Common myeloid progenitor, CD34-positive (primary cell): ENCODE data around the gene SYNJ2.

ENCODE experiments used
- CTCF ChIA-PET: fragments of 350-600 bp; sonication (Branson Sonifier 250); formaldehyde crosslinking; loops from one replicate; lab custom pipeline; 2021; ENCODE audit warnings: antibody characterized with exemption; lab: Charles Lee
- POLR2A ChIA-PET: fragments of 350-600 bp; sonication (Branson Sonifier 250); formaldehyde crosslinking; loops from one replicate; lab custom pipeline; 2021; ENCODE audit warnings: antibody characterized with exemption; lab: Charles Lee
- DNase-seq, 3 donors: peaks; one replicate each; pipeline versions ENCODE4 v3.0.0 to v3.0.0-alpha.2; 2013
- H3K27ac ChIP-seq, 2 experiments: 1 replicate in 1 of 2; 2 replicates in 1 of 2; pipeline ENCODE4 v1.7.0; 2013; ENCODE audit warnings: inconsistent platforms in 2 of 2, low read length in 2 of 2, mild to moderate bottlenecking in 2 of 2, low read depth in 1 of 2, moderate library complexity in 1 of 2; ENCODE audit not compliant: severe bottlenecking in 2 of 2, insufficient read depth in 1 of 2, poor library complexity in 1 of 2
- H3K27me3 ChIP-seq, 5 experiments: replicated peaks in 2 of 5; 1 replicate in 3 of 5; 2 replicates in 2 of 5; pipeline versions ENCODE4 v1.6.1 to v1.7.0; 2013; ENCODE audit warnings: low read length in 4 of 5, mild to moderate bottlenecking in 2 of 5, moderate library complexity in 2 of 5, inconsistent platforms in 1 of 5; ENCODE audit not compliant: insufficient read depth in 5 of 5, control insufficient read depth in 4 of 5
- H3K36me3 ChIP-seq, 4 experiments: 1 replicate in 2 of 4; 2 replicates in 2 of 4; pipeline versions ENCODE4 v1.6.1 to v1.7.0; 2013; ENCODE audit warnings: low read length in 3 of 4, control low read depth in 1 of 4, mild to moderate bottlenecking in 1 of 4; ENCODE audit not compliant: control insufficient read depth in 4 of 4, insufficient read depth in 4 of 4
- H3K4me1 ChIP-seq, 4 experiments: 1 replicate in 3 of 4; 2 replicates in 1 of 4; pipeline versions ENCODE4 v1.6.1 to v1.7.1; 2013; ENCODE audit warnings: low read length in 3 of 4, mild to moderate bottlenecking in 3 of 4, control low read depth in 1 of 4, inconsistent platforms in 1 of 4, moderate library complexity in 1 of 4; ENCODE audit not compliant: control insufficient read depth in 4 of 4, insufficient read depth in 4 of 4; ENCODE audit errors: control extremely low read depth in 1 of 4
- H3K4me3 ChIP-seq, 7 experiments: 1 replicate in 4 of 7; 2 replicates in 3 of 7; pipeline versions ENCODE4 v1.5.1 to v1.7.0; 2013; ENCODE audit warnings: mild to moderate bottlenecking in 7 of 7, low read length in 6 of 7, moderate library complexity in 6 of 7, inconsistent platforms in 2 of 7, low read depth in 2 of 7, control low read depth in 1 of 7; ENCODE audit not compliant: insufficient read depth in 4 of 7, control insufficient read depth in 1 of 7; ENCODE audit errors: extremely low read depth in 1 of 7
- H3K9me3 ChIP-seq, 5 experiments: 1 replicate in 4 of 5; 2 replicates in 1 of 5; pipeline versions ENCODE4 v1.6.1 to v1.7.1; 2013; ENCODE audit warnings: low read length in 4 of 5, mild to moderate bottlenecking in 2 of 5, inconsistent platforms in 1 of 5, low read depth in 1 of 5, moderate library complexity in 1 of 5; ENCODE audit not compliant: control insufficient read depth in 4 of 5, insufficient read depth in 2 of 5; ENCODE audit errors: control extremely low read depth in 1 of 5
- WGBS: methylation state at CpG from one replicate; pipeline ENCODE4 v1.1.5; 2013; ENCODE audit not compliant: insufficient coverage; 5-methylcytosine and 5-hydroxymethylcytosine counted together

SYNJ2 gene

GRCh38 chr6:158110986-158111385, 129.3 kb downstream of the SYNJ2 start:
- CTCF ChIA-PET = interaction anchor here (0.6 to 0.8 kb wide), 4 partner anchors 8 to 38 kb away, joined by 3 to 4 read pairs (median 3); no protein-coding TSS in a partner anchor
- 92% methylated on average over 5 of the region's 5 CpGs for WGBS
- Histone ChIP-seq H3K4me3 (no peak overlapping the region), H3K27ac (no peak overlapping the region), H3K36me3 (peaks cover 2 to 56% (median 33%) of the 10 kb centered on the region in 4 experiments), H3K4me1 (no peaks in the 10 kb centered on the region), H3K27me3 (no peaks in the 10 kb centered on the region), H3K9me3 (no peaks in the 10 kb centered on the region)
- no peak for DNase-seq
- POLR2A ChIA-PET = no interaction called here

- Histone ChIP-seq H3K9me3 (no peaks in the 10 kb centered on the region), H3K4me3 (no peak overlapping the region), H3K36me3 (peaks cover 2 to 64% (median 37%) of the 10 kb centered on the region in 4 experiments), H3K27ac (no peak overlapping the region), H3K4me1 (no peaks in the 10 kb centered on the region), H3K27me3 (no peaks in the 10 kb centered on the region)
- CTCF ChIA-PET = interaction anchor here (1.1 kb wide), 1 partner anchor 86 kb away, joined by 3 read pairs; no protein-coding TSS in a partner anchor
- 100% methylated on average over 1 of the region's 5 CpGs for WGBS
- DNase-seq = no peak
- POLR2A ChIA-PET = no interaction called here
These were observed 130.3 kb downstream of the SYNJ2 start for GRCh38 chr6:158111987-158112386.

- Histone ChIP-seq H3K27ac (no peak overlapping the region), H3K36me3 (peaks cover 2 to 75% (median 44%) of the 10 kb centered on the region in 4 experiments), H3K9me3 (no peaks in the 10 kb centered on the region), H3K27me3 (no peaks in the 10 kb centered on the region), H3K4me1 (no peaks in the 10 kb centered on the region), H3K4me3 (no peak overlapping the region)
- CTCF ChIA-PET = interaction anchor here (1.6 kb wide), 1 partner anchor 36 kb away, joined by 3 read pairs; no protein-coding TSS in a partner anchor
- no peak for DNase-seq
- POLR2A ChIA-PET = no interaction called here
These were observed 132.1 kb downstream of the SYNJ2 start for GRCh38 chr6:158113802-158114201.

- Histone ChIP-seq H3K27me3 (no peaks in the 10 kb centered on the region), H3K4me3 (no peak overlapping the region), H3K9me3 (no peaks in the 10 kb centered on the region), H3K27ac (no peak overlapping the region), H3K36me3 (peaks cover 2 to 72% (median 41%) of the 10 kb centered on the region in 4 experiments), H3K4me1 (no peaks in the 10 kb centered on the region)
- ChIA-PET POLR2A (no interaction called here), CTCF (no interaction called here)
- DNase-seq = no peak
- WGBS = 100% methylated on average over 2 of the region's 4 CpGs
These were observed 133.4 kb downstream of the SYNJ2 start for GRCh38 chr6:158115102-158115501.

GRCh38 chr6:158115508-158115907, 133.8 kb downstream of the SYNJ2 start:
- Histone ChIP-seq H3K4me3 (no peak overlapping the region), H3K27me3 (no peaks in the 10 kb centered on the region), H3K27ac (no peak overlapping the region), H3K36me3 (peaks cover 5 to 75% (median 45%) of the 10 kb centered on the region in 4 experiments), H3K9me3 (no peaks in the 10 kb centered on the region), H3K4me1 (no peaks in the 10 kb centered on the region)
- ChIA-PET POLR2A (no interaction called here), CTCF (no interaction called here)
- DNase-seq = no peak
- WGBS = 100% methylated on average over 3 of the region's 6 CpGs

GRCh38 chr6:158118886-158119285, 137.2 kb downstream of the SYNJ2 start:
- Histone ChIP-seq H3K4me1 (no peaks in the 10 kb centered on the region), H3K27me3 (no peaks in the 10 kb centered on the region), H3K4me3 (no peak overlapping the region), H3K9me3 (no peaks in the 10 kb centered on the region), H3K36me3 (peaks cover 12 to 66% (median 42%) of the 10 kb centered on the region in 4 experiments), H3K27ac (no peak overlapping the region)
- CTCF ChIA-PET = interaction anchor here (0.8 to 1.0 kb wide), 2 partner anchors 8 to 9 kb away, joined by 3 to 4 read pairs; no protein-coding TSS in a partner anchor
- POLR2A ChIA-PET = no interaction called here
- WGBS = 100% methylated on average over 3 of the region's 3 CpGs
- no peak for DNase-seq

- WGBS = no CpG with 5 or more reads among the region's 3 CpGs
- Histone ChIP-seq H3K9me3 (peaks cover 0 to 1% (median 0%) of the 10 kb centered on the region in 5 experiments), H3K27me3 (no peaks in the 10 kb centered on the region), H3K4me3 (no peak overlapping the region), H3K27ac (no peak overlapping the region), H3K4me1 (no peaks in the 10 kb centered on the region), H3K36me3 (peaks cover 13 to 54% (median 42%) of the 10 kb centered on the region in 4 experiments)
- ChIA-PET CTCF (interaction anchor here (1.5 kb wide), 1 partner anchor 12 kb away, joined by 5 read pairs; no protein-coding TSS in a partner anchor), POLR2A (no interaction called here)
- DNase-seq = no peak
These were observed 139.7 kb downstream of the SYNJ2 start for GRCh38 chr6:158121335-158121734.
